ENCODE results near the gene PDE4D.
"Not testable (repeated sequence)": the region's sequence is repeated elsewhere in the genome, so short reads cannot be mapped to it uniquely, and the experiment has no call there.

The PDE4D gene

DNA sequence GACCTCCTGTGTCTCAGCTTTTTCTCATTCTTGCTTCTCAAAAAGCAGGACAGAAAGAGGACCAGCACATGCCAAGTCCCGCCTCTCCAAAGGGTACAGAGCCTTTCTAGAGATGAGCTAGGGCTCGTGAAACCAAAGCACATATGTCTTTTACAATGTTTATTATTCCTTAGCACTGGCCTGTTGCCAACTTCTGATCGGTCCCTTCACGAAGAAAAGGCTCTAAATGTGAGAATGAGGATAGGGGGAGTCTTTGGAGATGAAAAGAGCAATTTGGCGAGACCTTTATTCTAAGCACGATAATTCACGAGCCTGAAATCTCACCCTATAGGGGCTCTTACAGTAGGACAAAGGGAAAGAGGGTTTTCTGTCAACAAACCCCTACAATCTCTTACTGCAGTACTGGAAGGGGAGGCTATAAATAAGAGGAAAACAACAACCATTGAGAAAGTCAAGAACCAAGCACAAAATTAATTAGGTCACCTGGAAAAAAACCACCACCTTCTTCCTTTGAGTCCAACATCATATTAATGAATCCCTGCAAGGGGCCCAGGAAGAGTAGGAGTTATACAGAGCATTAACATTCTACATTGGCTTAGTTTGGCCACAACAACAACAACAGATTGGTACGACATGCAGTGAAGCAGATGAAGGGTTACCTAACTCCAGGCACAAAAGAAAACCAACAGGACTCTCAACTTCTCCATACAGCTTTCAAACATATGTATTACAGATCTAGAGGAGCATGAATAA is 309.5 kb downstream of the PDE4D start:
- no peak for DNase-seq (ENCODE audit: low read depth in 2 of 2)

DNA sequence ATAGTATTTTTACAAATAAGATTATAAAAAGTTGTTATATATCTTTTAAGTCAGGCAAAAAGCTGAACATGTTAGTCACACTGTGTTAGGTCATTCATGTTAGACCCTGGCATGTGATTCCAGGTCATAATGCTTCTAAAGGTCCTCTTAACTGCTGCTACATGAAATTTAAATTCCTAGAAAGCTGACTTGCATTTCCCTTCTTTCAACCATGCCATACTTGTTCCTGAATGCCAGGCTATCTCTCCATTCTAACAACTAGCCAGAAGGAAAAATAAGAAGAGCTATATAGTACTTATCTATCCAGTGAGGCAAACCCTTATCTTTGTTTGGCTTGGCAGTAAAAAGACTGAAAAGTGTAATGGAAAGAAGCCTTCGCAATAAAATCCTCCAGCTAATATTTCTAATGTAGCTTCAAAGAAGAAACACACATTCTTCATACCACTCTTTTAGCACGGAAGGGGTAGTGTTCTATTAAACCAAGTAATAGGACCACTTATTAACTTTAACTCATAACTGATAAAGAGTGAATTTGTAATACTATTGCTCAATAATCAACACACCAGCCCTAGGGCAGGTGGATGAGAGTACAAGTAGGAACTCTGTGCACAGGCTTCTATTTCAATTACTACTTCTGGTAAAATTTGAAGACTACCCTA is 310.2 kb downstream of the PDE4D start:
- no peak for DNase-seq (ENCODE audit: low read depth in 2 of 2)

DNA sequence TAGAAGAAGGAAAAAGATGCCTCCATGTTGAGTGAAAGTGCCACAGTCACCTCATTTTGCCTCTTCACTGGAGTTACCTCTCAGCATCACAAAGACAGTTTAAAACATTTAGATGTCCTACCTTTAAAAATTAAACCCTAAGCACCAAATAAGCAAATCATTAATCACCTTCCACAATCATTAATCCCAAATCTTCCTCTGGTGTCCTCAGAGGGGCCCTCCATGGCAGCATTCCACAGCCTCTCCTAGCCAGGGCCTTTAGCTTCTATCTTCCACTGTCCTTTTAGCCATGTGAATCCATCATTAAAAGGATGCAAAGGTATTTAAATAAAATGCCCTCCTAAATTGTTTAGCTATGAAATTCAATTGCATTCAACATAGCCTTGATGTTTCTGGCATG is 310.8 kb downstream of the PDE4D start:
- DNase-seq (ENCODE audit: low read depth in 2 of 2): no peak

DNA sequence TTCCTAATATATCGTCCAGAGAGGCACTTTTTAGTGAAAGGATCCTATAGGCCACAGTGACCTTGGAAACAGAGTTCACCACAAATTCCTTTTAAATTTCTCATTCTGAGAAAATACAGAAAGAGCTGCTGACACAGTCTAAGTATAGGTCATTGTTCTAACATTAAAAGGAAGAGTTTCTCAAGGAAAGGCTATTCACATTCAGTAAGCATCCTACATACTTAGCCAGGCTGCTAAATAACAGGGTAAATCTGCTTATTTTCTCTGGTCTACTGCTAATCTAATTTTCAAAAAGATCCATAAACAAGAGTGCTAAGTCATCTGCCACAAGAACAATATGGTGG is 313.7 kb downstream of the PDE4D start:
- no peak for DNase-seq (ENCODE audit: low read depth in 2 of 2)

DNA sequence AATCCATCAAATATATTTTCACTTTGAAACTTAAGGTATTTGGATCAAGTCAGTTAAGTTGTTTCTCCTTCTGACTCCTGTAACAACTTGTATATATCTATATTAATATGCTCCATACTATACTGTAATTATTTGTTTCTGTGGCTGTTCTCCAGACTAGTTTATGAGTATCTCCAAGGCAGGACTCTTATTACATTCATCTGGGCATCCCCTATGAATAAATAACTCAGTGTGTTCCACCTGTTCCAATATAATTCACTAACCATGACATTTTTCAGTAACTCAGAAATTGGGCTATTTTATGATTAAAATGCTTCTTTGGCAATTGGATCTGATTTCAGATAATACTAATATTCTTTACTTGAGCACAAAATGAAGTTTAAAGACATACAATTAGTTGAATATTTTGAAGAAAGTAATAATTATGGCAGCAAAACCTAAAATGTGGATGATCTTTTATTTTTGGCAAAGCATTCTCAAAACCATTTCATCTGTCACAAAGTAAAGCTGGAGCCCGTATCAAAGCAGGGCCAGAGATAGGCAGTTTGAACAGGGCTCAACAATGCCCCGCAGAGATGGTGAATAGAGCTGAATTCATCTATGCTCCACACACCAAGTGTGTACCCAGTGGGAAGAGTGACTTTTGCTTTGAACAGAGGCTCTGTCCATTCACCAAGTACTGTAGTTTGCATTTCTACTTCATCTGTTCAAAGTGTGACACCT is 314.3 kb downstream of the PDE4D start:
- no peak for DNase-seq (ENCODE audit: low read depth in 2 of 2)

DNA sequence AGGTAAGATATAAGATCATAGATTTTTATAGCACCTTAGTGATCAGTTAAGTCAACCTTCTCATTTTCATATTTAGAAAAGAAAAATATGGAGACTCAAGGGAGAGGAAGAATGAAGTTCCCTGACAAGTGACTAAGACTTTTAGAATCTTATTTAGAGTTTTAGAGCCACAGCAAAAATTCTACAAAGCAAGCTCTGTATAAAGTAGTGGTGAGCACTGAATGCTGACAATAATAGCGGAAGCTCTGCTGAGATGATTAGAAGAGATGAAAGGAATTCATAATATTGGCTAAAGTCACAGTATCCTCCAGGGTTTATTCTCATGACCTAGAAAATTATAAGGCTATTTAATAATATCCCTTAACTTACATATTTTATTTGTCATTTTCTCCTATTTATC is 316.0 kb downstream of the PDE4D start:
- DNase-seq (ENCODE audit: low read depth in 2 of 2): no peak

DNA sequence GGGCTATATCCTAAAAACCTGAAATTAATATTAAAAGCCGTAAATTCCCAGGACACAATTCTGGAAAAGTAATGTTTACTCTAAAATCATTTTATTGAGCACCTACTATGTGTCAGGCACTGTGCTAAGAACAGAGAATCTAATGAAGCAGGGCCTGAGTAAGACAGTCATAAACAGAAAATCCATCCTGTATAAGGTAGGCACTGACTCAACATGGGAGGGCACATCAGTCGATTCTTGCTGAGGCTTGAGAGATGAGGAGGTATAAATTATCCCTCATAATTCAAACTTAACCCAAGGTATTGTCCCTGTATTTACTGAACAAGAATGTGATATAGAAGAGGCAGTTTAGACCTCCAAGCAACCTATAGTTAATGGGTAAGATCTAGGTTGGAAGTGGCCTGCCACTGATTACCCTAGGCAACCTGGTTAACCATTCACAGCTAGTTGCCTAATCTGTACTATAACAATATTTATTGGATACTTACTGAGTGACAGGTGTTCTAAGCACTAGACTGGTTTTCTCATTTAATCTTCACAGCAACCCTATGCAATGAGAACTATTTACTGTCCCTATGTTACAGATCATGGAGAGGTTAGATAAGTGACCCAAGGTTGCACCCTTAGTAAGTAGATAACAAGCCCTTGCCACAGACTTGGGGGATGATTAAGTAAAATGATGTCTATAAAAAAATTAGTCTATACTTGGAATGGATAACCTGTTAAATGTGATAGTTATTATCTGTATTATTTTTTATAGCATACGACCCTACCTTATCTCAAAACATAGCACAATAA is 317.7 kb downstream of the PDE4D start:
- DNase-seq (ENCODE audit: low read depth in 2 of 2): no peak

DNA sequence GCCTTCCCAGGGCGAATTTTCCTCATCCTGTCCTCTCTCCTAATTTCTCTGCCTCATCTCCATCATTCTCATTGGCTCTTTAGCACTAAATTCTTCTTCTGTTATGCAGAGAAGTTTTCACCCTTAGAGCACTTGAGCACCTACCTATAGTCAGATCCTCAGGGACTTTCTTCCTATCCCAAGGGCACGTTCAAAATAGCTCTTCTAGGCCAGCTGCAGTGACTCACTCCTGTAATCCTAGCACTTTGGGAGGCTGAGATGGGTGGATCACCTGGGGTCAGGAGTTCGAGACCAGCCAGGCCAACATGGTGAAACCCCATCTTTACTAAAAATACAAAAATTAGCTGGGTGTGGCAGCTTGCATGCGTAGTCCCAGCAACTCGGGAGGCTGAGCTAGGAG is 320.0 kb downstream of the PDE4D start:
- DNase-seq (ENCODE audit: low read depth in 2 of 2): not testable (repeated sequence)

DNA sequence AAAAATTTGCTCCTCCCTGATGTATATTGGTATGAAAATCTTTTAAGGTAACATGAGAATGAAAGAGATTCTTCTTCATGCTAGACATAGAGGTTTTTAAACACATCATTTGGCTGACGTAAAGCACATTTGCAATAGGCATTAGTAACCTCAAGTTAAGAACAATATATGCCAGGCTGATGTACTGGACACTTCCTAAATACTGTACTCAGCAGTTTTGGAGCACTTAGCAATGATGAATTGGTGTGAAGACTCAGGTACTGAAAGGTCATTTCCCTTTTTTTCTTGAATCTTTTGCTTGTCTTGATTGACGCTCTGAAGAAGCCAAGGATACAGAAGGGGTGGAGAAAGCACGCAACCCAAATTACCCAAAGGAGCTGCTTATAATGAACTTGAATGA is 322.5 kb downstream of the PDE4D start:
- DNase-seq (ENCODE audit: low read depth in 2 of 2): no peak

DNA sequence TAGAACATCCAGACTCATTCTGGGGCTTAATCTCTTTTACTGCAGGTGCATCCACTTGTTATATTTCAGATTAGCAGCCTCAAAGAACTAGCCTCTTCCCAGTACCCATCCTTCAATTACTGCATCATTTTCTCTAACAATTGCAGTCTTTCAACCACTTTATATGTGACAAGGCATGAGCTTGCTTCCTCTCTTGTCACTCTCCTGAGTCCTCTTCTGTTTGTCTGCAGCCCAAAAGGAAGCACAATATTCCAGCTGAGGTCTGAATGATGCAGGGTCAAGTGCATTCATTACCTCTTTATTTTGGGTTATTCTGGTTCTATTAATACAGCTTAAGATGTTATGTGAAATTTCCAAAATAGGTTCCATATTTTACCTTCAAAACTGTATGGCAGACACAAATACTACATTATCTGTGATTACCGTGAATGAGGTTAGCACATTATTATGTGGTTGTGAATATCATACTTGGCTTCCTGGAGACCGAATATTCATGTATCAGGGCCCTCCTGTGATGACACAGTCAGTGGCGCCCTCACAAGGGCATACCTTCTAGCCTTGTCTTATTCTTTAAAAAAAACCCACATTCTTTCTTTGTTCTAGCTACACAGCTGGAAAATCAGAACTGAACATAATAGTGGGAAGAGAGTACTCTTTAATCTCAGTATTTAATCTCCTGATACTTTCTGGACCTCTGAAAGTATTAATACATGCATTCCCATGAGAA is 323.8 kb downstream of the PDE4D start:
- no peak for DNase-seq (ENCODE audit: low read depth in 2 of 2)

DNA sequence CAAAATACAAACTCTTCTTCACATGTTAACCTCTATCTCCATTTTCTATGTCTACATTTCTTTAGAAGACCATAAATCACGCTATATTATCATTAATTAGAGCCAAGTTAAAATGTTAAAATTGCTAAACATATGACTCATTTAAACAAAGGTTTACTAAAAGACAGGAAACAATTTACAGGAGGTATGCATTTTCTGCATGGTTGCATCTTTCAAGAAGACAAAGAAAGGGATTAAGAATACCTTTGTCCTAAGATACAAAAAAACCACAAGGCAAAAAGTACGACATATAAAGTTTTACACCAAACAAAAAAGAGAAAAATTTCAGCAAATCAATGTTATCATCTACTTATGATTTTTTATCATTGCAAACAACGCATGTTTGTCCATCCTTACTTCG is 324.4 kb downstream of the PDE4D start:
- DNase-seq (ENCODE audit: low read depth in 2 of 2): no peak

DNA sequence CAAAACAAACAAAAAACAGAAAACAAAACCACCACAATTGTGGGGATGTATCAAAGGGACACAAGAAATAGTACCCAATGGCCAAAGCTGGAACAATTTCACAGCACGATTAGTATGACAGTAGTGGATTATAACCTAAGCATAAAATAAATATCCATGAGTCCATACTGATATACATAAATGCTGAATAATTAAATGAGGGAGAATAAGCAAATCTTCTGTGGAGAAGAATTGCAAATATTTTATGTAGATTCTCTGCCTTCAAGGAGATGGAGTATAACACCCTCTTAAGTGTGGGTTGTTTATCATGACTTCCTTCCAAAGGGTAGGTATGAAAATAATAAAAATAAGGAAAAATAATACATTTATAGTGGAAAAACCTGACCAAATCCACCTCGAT is 325.4 kb downstream of the PDE4D start:
- DNase-seq (ENCODE audit: low read depth in 2 of 2): no peak

DNA sequence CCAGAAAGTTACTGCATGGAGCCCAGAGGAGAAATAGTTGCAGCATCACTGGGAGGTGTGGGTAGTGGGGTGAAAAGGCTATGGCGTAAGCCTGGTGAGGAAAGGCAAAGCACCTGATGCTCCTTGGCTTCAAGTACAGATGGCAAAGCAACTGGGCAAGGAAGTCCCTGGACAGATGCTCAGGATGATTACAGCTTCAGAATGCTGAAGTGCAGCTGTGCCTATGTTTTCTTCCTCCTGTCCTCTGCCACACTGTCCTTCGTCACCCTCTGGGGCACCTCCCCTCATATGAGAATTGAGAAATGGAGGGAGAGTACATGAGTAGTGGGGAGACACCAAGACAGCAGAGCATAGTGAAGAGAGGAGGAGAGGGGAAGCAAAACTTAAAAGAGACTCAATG is 328.0 kb downstream of the PDE4D start:
- DNase-seq (ENCODE audit: low read depth in 2 of 2): no peak

DNA sequence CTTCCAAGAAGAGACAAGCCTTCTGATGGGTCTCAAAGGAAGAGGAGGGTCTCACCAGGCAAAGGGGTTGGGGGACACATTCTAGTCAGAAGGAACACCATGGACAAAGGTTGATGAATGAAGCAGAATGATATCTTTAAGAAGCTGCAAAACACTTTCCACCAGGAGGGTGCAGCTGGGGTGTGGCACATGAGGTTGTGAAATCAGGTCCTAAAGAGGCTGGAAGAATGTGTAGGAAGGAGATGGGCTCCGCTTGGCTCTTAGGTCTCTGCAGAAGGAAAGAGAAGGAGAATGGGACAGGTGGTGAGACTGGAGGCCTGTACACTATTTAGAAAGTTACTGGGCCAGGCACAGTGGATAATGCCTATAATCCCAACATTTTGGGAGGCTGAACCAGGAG is 328.6 kb downstream of the PDE4D start:
- no peak for DNase-seq (ENCODE audit: low read depth in 2 of 2)

DNA sequence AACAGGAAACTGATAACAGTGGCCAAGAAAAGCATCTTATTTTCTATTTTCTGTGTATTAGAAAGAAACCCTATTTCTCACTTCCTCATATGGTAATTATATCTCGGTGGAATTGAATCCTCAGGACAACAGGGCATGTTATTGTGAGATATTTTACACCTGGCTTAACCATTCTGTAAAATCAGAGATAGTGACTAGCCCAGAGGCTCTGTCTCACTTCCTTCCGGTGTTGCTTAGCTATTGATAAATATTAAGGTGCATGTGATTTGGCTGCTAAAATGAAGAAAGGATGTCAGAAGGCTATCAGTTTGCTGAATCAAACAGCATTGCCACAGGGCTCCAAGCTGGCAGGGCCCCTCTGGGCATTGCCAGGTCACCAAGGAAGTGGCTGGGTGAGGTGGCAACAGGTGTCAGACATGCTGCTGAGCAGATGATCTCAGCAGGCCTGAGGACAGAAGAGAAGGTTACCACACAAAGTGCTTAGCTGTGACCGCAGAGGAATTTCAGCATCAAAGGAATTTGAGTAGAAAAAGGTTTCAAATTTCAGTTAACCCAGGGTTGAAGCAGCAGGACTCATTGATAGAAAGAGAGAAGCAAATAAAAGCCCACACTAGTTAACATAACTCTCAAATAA is 330.7 kb downstream of the PDE4D start:
- no peak for DNase-seq (ENCODE audit: low read depth in 2 of 2)

DNA sequence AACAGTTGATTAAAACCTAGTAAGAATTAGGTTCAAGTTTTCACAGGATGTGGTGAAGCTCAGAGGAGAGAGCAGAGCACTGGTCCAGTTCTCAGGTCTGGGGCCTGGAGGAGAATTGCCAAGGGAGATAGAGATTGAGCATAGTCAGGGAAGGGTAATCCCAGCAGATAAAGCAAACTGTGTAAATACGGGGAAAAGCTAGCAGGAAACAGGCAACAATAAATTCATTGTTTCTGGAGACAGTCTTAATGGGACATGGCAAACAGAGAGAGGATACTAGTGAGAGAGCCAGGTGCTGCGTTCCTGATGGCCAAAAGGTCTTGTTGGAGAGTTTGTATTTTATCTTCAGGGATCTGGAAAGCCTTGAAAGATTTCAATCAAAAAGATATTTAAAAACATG is 333.0 kb downstream of the PDE4D start:
- DNase-seq (ENCODE audit: low read depth in 2 of 2): no peak

DNA sequence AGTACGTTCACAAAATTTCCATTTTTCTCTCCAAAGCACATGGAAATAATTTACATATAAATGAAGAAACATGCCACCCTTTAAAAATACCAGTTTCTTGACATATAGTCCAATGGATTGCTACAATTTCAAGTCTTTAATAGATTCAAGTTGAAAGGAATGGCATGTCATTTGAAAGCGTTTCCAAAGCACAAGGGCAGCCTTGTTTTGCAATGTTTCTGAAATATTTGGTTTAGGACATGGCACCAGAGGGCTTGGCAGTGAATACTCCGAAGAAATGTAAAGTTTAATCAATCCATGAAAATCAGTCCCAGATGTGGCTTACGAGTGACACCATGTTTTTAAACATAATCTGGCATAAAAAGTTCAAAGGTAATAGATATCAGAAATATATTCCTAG is 333.7 kb downstream of the PDE4D start:
- no peak for DNase-seq (ENCODE audit: low read depth in 2 of 2)

DNA sequence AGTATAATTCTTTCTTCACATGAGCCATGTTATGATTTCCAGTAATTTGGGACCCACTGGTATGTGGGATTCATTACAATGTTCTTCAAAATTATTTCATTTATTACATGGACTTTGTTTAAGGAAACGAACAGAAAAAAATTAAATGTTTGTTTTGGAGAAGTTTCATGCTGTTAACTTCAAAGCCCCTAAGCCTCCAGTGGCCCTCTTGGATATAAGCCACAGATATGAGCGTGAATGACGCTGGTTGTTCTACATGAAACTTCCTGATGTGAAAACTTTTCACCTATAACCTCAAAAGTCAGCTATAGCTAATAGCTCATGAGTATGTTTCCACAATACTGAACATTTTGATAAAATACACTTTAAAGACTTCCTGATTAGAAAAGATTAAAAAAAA is 334.2 kb downstream of the PDE4D start:
- DNase-seq (ENCODE audit: low read depth in 2 of 2): no peak

DNA sequence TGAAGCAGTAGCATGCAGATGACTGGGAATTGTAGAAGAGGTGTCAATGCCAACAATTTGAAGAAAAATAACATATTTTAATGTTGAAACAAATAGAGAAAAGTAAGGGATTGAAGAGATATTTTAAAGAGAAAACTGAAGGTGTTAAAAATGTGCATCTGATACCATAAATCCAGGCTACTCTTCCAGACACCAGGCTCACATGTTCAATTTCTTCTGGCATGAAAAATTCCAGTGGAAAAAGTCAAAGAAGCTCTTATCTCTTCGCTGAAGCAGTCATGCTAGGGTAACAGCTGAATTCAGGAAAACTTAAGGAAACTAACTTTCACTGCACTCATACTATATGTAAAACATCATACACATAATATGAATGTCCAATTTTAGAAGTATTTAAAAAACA is 335.0 kb downstream of the PDE4D start:
- DNase-seq (ENCODE audit: low read depth in 2 of 2): no peak

DNA sequence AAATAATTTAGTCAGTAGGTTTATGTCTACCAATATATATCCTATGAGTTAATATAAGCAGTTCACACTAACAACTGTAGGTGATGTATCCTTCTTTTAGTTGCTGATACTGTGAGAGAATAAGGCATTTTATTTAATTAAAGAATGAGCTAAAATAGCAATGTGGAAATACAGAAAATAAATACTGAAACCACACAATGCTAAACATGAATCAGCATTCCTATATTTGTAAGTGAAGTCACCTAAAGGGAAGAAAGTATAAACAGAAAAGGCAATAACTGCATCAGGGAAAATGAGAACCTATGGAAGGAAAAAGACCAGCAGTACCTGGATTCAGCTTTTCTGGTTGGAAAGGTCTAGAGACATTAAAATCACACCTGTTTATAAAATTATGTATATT is 336.0 kb downstream of the PDE4D start:
- DNase-seq (ENCODE audit: low read depth in 2 of 2): no peak

DNA sequence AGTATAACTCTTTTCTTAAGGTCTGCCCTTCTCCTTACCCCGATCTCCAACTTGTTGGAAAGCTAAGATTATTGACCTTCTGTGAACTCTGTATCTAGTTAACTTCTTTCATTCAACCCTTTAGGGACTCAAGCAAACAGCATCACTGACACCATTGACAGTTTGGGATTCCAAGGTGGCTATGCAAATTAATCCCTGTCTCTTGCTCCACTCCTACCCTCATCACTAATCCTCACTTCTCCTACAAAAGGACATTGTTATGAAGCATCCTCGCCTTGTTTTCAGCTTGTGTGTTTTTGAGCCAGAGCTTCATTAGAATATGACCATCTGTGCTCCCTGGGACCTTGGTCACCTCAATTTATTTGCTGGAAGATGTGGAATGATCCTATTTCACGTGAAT is 337.9 kb downstream of the PDE4D start:
- DNase-seq (ENCODE audit: low read depth in 2 of 2): no peak

Measured in stimulated activated CD8-positive, alpha-beta memory T cell treated with anti-CD3 and anti-CD28 coated beads, Interleukin-2, amount 100 ng/mL, for 1 hour (primary cell).